Gastroesophageal sphincter (tissue), 3 donors: ENCODE data around the gene ZCCHC4.

Experiments
- EP300 ChIP-seq: sonication (generic); formaldehyde crosslinking; IDR thresholded peaks from one replicate; pipeline ENCODE4 v1.6.1; 2017; ENCODE audit warnings: antibody characterized with exemption, mild to moderate bottlenecking
- POLR2A ChIP-seq, 2 donors: fragments of 450-650 bp; IDR thresholded peaks; one replicate each; pipeline ENCODE4 v1.6.1; 2017; ENCODE audit warnings: antibody characterized with exemption in 2 of 2, mild to moderate bottlenecking in 2 of 2, moderate library complexity in 1 of 2
- POLR2AphosphoS5 ChIP-seq: sonication (generic); formaldehyde crosslinking; IDR thresholded peaks from one replicate; pipeline ENCODE4 v1.6.1; 2017; ENCODE audit warnings: antibody characterized with exemption
- TF ChIP-seq, protein P1 (sequence below), 4 experiments: fragments of 200-600 bp in 2 of 4; fragments of 450-650 bp in 2 of 4; sonication (generic) in 1 of 4; IDR thresholded peaks; one replicate each; pipeline ENCODE4 v1.5.1; 2017 to 2019; ENCODE audit warnings: antibody characterized with exemption in 4 of 4, mild to moderate bottlenecking in 2 of 4, moderate library complexity in 2 of 4

DNA sequence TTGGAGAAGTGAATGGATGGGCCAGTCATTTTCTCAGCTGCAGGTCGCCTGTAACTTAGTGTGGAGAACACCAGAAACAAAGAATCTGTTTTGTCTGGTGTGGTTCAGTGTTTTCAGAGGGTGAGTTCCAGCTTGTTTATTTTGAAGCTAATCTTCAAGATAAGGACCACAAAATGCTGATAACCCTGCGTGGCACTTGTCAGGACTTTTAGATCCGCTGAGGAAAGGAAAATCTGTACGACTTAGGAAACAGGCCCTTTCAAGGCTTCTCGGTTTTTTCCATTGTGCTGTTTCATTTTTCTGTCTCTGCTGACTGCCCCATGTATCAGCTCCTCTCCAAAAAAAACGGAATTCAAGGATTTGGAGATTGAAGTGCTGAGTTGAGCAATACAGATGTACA is 55.7 kb downstream of the ZCCHC4 start:
- no peak for TF ChIP-seq POLR2A (IDR thresholded peaks at IDR 0.05)
- TF ChIP-seq, protein P1, sequence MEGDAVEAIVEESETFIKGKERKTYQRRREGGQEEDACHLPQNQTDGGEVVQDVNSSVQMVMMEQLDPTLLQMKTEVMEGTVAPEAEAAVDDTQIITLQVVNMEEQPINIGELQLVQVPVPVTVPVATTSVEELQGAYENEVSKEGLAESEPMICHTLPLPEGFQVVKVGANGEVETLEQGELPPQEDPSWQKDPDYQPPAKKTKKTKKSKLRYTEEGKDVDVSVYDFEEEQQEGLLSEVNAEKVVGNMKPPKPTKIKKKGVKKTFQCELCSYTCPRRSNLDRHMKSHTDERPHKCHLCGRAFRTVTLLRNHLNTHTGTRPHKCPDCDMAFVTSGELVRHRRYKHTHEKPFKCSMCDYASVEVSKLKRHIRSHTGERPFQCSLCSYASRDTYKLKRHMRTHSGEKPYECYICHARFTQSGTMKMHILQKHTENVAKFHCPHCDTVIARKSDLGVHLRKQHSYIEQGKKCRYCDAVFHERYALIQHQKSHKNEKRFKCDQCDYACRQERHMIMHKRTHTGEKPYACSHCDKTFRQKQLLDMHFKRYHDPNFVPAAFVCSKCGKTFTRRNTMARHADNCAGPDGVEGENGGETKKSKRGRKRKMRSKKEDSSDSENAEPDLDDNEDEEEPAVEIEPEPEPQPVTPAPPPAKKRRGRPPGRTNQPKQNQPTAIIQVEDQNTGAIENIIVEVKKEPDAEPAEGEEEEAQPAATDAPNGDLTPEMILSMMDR (IDR thresholded peaks at IDR 0.05) = no peak
- no peak for TF ChIP-seq EP300
- TF ChIP-seq POLR2AphosphoS5 = no peak
